NCI-H2227 (cell line): ENCODE results near the gene IQCM.

ENCODE experiments used
- DNase-seq: peaks from one replicate; lab custom pipeline; 2025; ENCODE audit not compliant: unreplicated experiment; lab: John Stamatoyannopoulos, UW

The IQCM gene

GRCh38 chr4:149713031-149713430 lies 102.6 kb downstream of the IQCM start:
- no peak for DNase-seq

DNA sequence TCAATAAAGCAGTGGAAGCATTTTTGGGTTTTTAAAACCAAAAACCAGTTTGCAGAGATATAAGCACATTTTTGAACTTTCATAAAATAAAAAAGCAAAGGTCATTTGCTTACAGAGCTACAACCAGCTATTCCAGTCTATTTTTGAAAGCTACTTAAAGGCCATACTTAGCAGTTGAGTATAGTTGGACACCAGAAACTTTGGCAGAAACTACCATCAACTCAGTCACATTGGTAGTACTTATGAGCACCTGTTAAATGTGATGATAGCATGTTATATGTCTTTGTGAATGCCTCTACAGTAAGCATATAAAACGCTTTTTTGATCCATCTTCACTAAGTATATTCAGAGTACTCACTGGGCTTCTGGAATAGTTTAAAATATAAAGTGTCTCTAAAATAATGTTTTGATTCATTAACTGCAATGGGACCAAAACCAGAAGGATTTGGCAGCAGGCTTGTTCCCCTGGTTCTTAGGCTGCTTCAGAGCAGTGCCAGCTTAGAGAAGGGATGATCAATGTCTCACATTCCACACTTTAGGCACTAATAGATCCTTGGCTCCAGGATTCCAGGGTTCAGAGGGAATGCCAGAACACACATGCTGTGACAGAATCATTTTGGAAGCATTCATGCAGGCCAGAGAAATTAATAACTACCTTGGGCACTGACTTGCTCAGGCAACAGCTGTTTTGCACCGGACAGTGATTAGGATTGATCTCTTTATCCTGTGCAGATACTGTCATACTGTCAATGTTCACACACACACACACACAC lies 103.9 kb downstream of the IQCM start:
- DNase-seq, result no peak

DNA sequence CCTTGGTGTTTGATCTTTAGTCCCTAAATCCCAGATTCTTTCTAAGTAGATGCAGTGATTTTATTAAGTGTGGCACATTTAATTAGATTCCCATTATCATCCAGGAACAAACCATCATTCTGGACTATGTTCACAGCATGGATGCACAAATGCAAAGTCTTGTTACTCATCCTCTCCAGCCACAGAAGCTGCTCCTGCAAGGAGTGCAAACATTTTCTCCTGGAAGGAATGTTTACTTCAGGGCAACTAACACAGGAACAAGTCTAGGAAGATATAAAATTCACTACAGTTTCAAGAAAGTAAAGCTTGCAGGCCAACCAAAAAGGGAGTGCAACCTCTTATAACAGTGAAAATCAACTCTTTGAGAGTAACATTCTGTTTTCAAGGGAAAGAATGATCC lies 106.0 kb downstream of the IQCM start:
- DNase-seq, result no peak

DNA sequence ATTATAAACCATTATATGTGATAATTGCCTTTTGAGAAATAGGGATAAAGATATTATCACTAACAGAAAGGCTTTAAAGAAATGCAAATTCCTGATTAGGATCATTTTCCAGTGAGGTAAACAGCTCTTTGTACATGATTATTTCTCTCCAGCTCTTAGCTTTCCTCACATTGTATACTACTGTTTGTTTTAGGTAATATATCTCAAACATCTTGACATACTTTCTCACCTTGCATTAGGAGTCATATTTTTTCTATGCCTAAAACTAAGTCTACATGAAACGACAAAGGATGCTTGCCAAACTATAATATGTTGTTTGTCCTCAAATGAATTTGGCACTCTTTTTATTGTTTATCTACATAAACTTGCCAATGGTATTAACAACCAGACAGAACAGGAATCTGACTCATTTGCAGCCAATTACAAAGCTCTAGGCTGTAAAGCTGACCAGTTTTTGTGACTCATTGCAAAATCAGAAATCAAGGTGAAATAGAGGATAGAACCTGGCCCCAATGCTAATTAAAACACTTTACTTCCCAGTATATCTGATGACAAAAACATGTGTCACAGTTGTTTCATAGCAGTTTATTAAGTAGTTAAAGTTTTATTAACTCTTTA lies 107.0 kb downstream of the IQCM start:
- DNase-seq, result no peak

GRCh38 chr4:149707862-149708261 lies 107.8 kb downstream of the IQCM start:
- no peak for DNase-seq

DNA sequence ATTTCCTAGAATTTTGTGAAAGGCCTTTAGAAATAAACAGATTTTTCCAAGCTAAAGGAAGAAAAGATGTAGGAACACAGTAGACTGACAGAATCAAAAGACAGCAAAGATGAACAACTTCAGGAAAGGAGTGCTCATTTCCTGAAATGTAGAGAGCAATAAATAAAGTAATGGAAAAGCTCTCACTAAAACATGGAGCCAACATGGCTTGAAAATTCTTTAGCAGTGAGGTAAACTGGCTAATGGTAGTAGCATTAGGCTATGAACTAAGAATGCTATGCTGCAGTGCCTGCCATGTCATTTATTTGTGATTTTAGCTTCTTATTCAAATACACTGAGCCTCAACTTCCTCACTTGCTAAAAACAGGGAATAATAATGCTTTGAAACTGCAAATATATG lies 108.7 kb downstream of the IQCM start:
- no peak for DNase-seq

DNA sequence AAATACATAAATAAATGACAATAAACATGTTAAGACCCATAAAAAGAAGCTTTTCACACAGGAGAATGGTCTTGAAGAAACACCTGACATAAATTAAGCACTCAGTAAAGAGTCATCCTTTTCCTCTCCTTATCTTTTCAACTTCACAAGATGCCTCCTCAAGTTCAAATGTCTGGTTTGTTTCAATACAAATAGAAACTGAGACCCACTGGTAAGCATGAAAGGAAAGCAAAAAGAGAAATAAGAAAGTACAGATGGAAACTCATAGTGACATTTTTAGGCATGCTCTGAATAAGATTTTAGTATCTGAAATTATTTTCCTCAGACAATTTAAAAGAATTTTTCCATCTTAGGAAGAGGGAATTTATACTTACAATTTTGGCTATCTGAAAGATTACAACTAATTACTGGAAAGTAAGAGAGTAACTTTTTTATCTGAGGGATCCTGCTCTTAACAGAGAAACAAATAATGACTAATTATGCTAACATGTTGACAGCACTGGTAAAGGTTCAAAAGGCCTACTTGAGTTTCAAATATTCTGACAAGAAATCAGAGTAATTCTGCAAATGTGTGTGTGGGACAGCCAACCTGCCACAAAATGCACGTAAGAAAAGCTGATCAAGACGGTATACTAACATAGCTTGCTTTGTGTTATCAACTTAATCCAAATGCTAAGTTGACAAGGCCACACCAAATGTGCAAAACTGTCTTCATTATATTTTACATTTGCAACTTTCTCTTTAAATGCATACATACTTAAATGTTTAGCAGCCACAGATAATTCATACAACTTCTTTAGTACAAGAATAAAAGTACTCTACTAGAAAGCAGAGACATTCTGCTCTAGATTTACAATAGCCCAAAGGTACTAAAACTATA lies 113.0 kb downstream of the IQCM start:
- DNase-seq, result no peak

- DNase-seq, result no peak
Observed at GRCh38 chr4:149701435-149702156, 114.0 kb downstream of the IQCM start.

DNA sequence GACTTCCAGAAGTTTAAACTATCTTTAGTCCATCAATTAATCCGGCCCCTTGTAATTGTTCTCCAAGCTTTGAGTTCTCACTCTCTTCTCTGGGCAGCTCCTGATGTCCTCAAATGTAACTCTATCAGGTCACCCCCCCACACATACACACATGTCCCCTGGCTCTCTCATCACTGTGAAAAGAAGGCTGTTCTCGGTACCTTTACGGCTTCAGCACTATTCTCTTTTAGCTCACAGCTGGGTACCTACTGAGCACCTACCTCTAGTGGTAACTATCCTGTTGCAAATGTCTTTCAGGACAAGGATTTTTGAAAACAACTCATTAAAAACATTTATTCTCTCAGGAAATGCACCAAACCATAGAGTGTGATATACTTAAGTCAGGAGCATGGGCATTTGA lies 115.4 kb downstream of the IQCM start:
- no peak for DNase-seq

DNA sequence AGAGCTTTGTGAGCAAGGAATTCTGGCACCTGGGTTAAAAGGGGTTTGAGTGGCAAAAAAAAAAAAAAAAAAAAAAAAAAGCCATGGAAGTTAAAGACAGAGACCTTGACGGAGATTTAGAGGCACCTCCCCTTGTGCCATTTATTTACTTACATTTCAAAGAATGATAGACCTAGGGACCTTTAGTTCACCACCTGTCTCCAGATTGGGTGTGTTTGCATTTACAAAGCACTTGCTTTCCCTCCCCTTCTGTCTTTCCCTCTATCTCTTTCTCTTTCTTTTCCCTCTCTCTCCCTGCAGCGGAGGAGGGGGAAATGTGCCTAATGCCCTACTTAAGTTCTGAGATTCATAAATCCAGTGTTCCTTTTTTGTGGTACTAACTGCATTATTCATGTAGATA lies 116.0 kb downstream of the IQCM start:
- DNase-seq, result no peak

GRCh38 chr4:149690726-149691125 lies 124.9 kb downstream of the IQCM start:
- no peak for DNase-seq

DNA sequence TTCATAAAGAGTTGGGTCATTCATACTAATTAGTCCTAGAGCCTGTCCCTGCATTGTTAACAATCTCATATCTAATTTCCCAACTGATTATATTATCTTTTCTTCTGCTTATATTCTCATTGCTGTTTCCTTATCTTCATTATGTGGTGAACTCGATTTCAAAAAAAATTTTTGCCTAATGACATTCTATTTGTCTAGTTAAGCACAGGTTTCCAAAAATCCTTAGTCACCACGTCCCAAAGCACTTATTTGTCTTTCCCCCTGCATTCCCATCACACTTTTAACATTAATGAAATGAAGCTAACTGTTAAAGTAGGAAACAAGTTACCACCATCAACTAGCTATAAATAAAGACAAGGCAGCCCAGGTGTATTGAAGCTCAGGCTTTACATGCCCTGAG lies 131.1 kb downstream of the IQCM start:
- DNase-seq, result no peak

- no peak for DNase-seq
Observed at GRCh38 chr4:149676076-149676475, 139.6 kb downstream of the IQCM start.

- DNase-seq, result no peak
Observed at GRCh38 chr4:149645790-149646189, 169.9 kb downstream of the IQCM start.

DNA sequence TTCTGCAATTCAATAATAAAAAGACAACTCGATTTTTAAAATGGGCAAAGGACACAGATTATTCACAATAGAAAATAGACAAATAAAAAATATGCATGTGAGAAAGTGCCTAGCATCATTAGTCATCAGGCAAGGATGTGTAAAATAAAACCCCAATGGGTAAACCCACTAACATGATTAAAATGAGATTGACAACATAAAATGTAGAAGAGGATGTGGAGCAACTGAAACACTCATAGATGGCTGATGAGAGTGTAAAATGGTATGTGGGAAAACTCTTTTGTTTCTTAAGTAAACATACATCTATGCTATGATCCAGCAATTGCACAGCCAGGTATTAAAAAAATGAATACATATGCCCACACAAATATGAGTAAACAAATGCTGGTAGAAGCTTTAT lies 177.6 kb downstream of the IQCM start:
- no peak for DNase-seq

- no peak for DNase-seq
Observed at GRCh38 chr4:149634368-149634767, 181.3 kb downstream of the IQCM start.

DNA sequence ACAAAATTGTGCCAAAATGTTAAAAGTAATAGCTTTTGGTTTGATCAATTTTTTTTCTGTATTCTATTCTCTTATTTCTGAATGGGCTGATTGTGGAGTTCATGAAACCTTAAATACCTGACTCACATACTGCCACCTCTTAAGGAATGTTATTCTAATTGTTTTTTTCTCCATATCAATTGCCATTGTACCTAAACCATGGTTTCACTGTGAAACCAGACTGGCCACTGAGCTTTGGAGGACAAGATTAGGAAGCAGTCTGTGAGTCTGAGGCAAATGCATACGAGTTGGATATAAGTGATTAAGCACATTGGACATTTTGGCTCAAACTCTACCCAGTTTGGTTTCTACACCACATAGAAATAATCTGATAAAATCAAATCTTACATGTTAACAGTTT lies 184.0 kb downstream of the IQCM start:
- no peak for DNase-seq

DNA sequence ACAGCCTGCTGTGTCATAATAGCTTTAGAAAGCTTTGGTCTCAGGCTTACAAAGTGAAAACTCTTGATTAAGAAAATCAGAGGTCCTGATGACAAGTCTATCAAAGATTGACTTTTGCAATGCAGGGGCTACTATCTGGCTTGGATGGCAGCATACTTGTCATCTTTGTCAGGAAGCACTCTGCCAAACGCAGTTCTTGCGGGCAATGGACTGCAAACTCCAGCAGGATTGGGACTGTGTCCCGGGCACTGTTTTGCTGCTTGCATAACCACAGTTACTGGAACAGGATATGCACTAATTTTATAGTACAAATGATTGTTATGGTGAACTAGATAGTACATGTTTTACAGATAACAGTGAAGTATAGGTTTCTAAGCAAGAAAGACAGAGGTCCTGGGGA lies 185.6 kb downstream of the IQCM start:
- no peak for DNase-seq

GRCh38 chr4:149605601-149606378 lies 209.9 kb downstream of the IQCM start:
- no peak for DNase-seq

DNA sequence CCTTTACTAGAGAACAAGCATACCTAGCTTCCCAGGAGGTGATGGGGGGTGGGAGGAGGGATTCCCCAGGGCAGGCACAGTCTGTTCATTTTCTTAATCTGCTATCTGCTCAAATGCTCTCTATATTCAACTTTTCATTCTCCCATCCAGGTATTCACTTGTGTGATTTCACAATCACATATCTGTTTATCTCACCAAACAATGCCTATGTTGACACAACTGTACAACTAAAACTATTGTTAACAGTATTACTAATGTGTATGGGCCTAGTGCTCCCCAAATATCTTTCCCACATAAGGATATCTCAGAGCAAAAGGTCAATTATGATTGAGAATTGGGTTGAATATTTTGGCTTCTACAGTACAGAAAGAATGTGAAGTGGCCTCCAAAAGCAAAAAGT lies 210.8 kb downstream of the IQCM start:
- no peak for DNase-seq

DNA sequence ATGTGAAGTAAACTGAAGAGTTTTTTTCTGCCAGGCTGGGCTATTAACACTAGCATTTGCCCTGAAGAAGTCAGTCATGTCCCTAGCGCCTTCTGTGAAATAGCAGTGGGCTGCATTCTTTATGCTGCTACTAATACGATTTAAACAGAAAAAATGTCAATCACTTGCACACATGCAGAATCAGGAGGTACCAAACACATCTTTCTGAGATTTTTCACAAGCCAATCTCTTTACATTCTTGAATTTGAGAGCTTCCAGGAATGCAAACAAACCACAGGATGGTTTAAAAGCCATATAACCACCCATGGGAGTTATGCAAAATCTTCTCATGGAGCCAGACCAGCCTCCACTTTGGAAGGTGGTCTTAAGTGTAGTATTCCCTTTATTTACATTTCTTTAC lies 220.1 kb downstream of the IQCM start:
- DNase-seq, result no peak
